Activated T-cell treated with anti-CD3 and anti-CD28 coated beads for 24 hours (primary cell): ENCODE measurements around the gene TPP1.

ENCODE experiments used
- DNase-seq: peaks from one replicate; pipeline ENCODE4 v3.0.0-alpha.2; 2020; ENCODE audit warnings: low read depth

The TPP1 gene

GRCh38 chr11:6611092-6611962 lies 7.9 kb downstream of the TPP1 start:
- DNase-seq, result no peak

- DNase-seq, result no peak
Observed at GRCh38 chr11:6610591-6610990, 8.6 kb downstream of the TPP1 start.

GRCh38 chr11:6609502-6610015 lies 9.7 kb downstream of the TPP1 start:
- no peak for DNase-seq

- no peak for DNase-seq
Observed at GRCh38 chr11:6608726-6609501, 10.3 kb downstream of the TPP1 start.

- no peak for DNase-seq
Observed at GRCh38 chr11:6608011-6608410, 11.2 kb downstream of the TPP1 start.

- no peak for DNase-seq
Observed at GRCh38 chr11:6607190-6607795, 11.9 kb downstream of the TPP1 start.

GRCh38 chr11:6606471-6607189 lies 12.6 kb downstream of the TPP1 start:
- DNase-seq, result peak; percentile 29

- no peak for DNase-seq
Observed at GRCh38 chr11:6604790-6605189, 14.4 kb downstream of the TPP1 start.

- peak; percentile 29 for DNase-seq
Observed at GRCh38 chr11:6604081-6604626, 15.1 kb downstream of the TPP1 start.

GRCh38 chr11:6603287-6604080 lies 15.7 kb downstream of the TPP1 start, which contains the start of the genes ILK and RRP8:
ILK (plus strand) TSS chr11:6603774; CDS start chr11:6604272, 498 bp downstream.
RRP8 (minus strand) TSS chr11:6603616; CDS start chr11:6603502, 114 bp downstream.
- DNase-seq, result peak; percentile 84

GRCh38 chr11:6602096-6602940 lies 16.9 kb downstream of the TPP1 start:
- DNase-seq, result no peak

- no peak for DNase-seq
Observed at GRCh38 chr11:6601041-6601461, 18.2 kb downstream of the TPP1 start.

GRCh38 chr11:6599881-6600390 lies 19.3 kb downstream of the TPP1 start:
- no peak for DNase-seq

GRCh38 chr11:6599449-6599848 lies 19.8 kb downstream of the TPP1 start:
- no peak for DNase-seq

GRCh38 chr11:6598555-6598954 lies 20.7 kb downstream of the TPP1 start:
- DNase-seq, result no peak

- no peak for DNase-seq
Observed at GRCh38 chr11:6596239-6596877, 22.9 kb downstream of the TPP1 start.

GRCh38 chr11:6594142-6594768 lies 25.0 kb downstream of the TPP1 start:
- no peak for DNase-seq

GRCh38 chr11:6588018-6588417 lies 31.2 kb downstream of the TPP1 start:
- DNase-seq, result no peak
